ENCODE data around the gene ATG101. TPM values are rescaled to one million over a fixed set of nuclear protein-coding genes. Genes with fewer than 3 reads are reported as not detected.

ATG101 gene
- total and polyA plus RNA-seq, 2 of the 13 experiments (the other 11 are each of a cell fraction or from before 2014, with no cell fraction given), result 58.2 to 67.7 TPM

- TF ChIP-seq ZSCAN5A (CRISPR knock-in tag; IDR thresholded peaks at IDR 0.05; ENCODE audit: borderline replicate concordance), result no peak
- TF ChIP-seq ELK4 (CRISPR knock-in tag; IDR thresholded peaks at IDR 0.05; ENCODE audit: borderline replicate concordance), result no peak
- no peak; the same call in 1 of the 2 replicates for TF ChIP-seq TFDP2 (CRISPR knock-in tag; IDR thresholded peaks at IDR 0.05)
- TF ChIP-seq ZBTB37 (CRISPR knock-in tag; IDR thresholded peaks at IDR 0.05), result no peak
- TF ChIP-seq ZBTB4 (CRISPR knock-in tag; IDR thresholded peaks at IDR 0.05; ENCODE audit: borderline replicate concordance), result no peak
- TF ChIP-seq BRCA1 (CRISPR knock-in tag; IDR thresholded peaks at IDR 0.05), result no peak
- no peak for TF ChIP-seq ZFP36 (IDR thresholded peaks at IDR 0.05; ENCODE audit: borderline replicate concordance, low read depth, low read length, partially characterized antibody)
- peak; percentile 63 for TF ChIP-seq ZNF777 (CRISPR knock-in tag; IDR thresholded peaks at IDR 0.05)
- TF ChIP-seq ZNF747 (CRISPR knock-in tag; IDR thresholded peaks at IDR 0.05; ENCODE audit: borderline replicate concordance), result peak; percentile 25; the same call in 1 of the 2 replicates
- no peak for TF ChIP-seq HINFP (CRISPR knock-in tag; IDR thresholded peaks at IDR 0.05; ENCODE audit: low read depth)
- TF ChIP-seq PBX3 (CRISPR knock-in tag; IDR thresholded peaks at IDR 0.05; ENCODE audit: borderline replicate concordance), result no peak
- no peak for TF ChIP-seq HDAC2 (CRISPR knock-in tag; IDR thresholded peaks at IDR 0.05)
- TF ChIP-seq MXD3 (CRISPR knock-in tag; IDR thresholded peaks at IDR 0.05), result no peak
These were observed 36.9 kb upstream of the ATG101 start (continued) for GRCh38 chr12:52032804-52033445.

Data from HepG2 (cell line).